Left ventricle myocardium inferior (tissue), 1 donor: ENCODE results near the gene CALR3. TPM values are rescaled to one million over a fixed set of nuclear protein-coding genes. Genes with fewer than 3 reads are reported as not detected.
A peak's percentile ranks its signal among the peaks of the same experiment; 100 is the strongest.

Source experiments
- DNase-seq: peaks from one replicate; pipeline ENCODE4 v3.0.0-alpha.2; 2020
- H3K27ac ChIP-seq: fragments of 200-600 bp; replicated peaks from 2 replicates; pipeline ENCODE4 v1.8.0; 2021
- H3K27me3 ChIP-seq: fragments of 200-600 bp; 2 replicates; pipeline ENCODE4 v1.8.0; 2021; ENCODE audit warnings: low read depth
- H3K36me3 ChIP-seq: fragments of 200-600 bp; 2 replicates; pipeline ENCODE4 v1.8.0; 2021
- H3K4me1 ChIP-seq: fragments of 200-600 bp; 2 replicates; pipeline ENCODE4 v1.8.0; 2021
- H3K4me3 ChIP-seq: fragments of 200-600 bp; 2 replicates; pipeline ENCODE4 v1.8.0; 2021; ENCODE audit warnings: mild to moderate bottlenecking, moderate library complexity
- H3K9me3 ChIP-seq: fragments of 200-600 bp; replicated peaks from 2 replicates; pipeline ENCODE4 v1.8.0; 2021
- intact Hi-C: fragments of 100-400 bp; cut with micrococcal nuclease; formaldehyde crosslinking; loops from one replicate; pipeline ENCODE4 v1.11.0; 2022
- total RNA-seq: library from RNA; stranded (reverse); fragmentation: NEBNext Ultra II Directional; extraction: Animal tissue kit (Norgen Biotek cat#: 25700); gene quantifications from one replicate; pipeline ENCODE4 v1.2.1, GENCODE V29; 2021
- TF ChIP-seq, protein P1 (sequence below): fragments of 200-600 bp; IDR thresholded peaks from 2 replicates; pipeline ENCODE4 v1.8.0; 2021; ENCODE audit warnings: antibody characterized with exemption, mild to moderate bottlenecking, borderline replicate concordance
- donor health status: DM: no; HTN: yes; CAD: no; lungs with severe emphysema.

The CALR3 gene
- total RNA-seq, 1 donor from 2014 or later, result not detected

DNA sequence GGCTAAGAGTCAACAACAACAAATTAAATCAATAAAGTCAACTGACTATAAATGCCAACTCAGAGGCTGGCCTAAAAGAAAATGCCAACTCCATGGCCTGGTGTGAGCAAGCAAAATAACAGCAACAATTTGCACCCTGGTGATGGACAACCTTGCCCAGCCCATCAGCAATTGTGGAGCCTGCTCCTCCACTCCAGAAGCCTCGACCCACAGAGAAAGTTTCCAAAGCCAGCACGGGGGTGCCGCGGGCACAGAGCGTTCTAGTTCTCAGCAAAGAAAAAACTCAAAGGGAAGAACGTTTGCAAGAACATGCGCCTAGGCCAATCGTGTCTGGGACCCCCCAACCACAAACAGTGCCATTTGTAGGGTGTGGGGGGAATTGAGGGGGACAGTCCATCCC is 35.5 kb downstream of the CALR3 start:
- Histone ChIP-seq H3K27me3 (no peaks in the 10 kb centered on the region), H3K36me3 (no peaks in the 10 kb centered on the region), H3K4me3 (no peak overlapping the region), H3K9me3 (no peaks in the 10 kb centered on the region), H3K27ac (peak overlapping the region; percentile 95), H3K4me1 (peaks cover 100% of the 10 kb centered on the region)
- intact Hi-C loops, result no loop called here
- TF ChIP-seq, protein P1, sequence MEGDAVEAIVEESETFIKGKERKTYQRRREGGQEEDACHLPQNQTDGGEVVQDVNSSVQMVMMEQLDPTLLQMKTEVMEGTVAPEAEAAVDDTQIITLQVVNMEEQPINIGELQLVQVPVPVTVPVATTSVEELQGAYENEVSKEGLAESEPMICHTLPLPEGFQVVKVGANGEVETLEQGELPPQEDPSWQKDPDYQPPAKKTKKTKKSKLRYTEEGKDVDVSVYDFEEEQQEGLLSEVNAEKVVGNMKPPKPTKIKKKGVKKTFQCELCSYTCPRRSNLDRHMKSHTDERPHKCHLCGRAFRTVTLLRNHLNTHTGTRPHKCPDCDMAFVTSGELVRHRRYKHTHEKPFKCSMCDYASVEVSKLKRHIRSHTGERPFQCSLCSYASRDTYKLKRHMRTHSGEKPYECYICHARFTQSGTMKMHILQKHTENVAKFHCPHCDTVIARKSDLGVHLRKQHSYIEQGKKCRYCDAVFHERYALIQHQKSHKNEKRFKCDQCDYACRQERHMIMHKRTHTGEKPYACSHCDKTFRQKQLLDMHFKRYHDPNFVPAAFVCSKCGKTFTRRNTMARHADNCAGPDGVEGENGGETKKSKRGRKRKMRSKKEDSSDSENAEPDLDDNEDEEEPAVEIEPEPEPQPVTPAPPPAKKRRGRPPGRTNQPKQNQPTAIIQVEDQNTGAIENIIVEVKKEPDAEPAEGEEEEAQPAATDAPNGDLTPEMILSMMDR, result no peak
- DNase-seq, result no peak

- no peak for DNase-seq
- intact Hi-C loops, result no loop called here
- TF ChIP-seq, protein P1, result no peak
- no peaks in the 10 kb centered on the region for H3K36me3 ChIP-seq
- H3K27ac ChIP-seq, result peak overlapping the region; percentile 95
- H3K4me3 ChIP-seq, result no peak overlapping the region
- peaks cover 100% of the 10 kb centered on the region for H3K4me1 ChIP-seq
- H3K9me3 ChIP-seq, result no peaks in the 10 kb centered on the region
- no peaks in the 10 kb centered on the region for H3K27me3 ChIP-seq
Observed at GRCh38 chr19:16459680-16460079, 36.3 kb downstream of the CALR3 start.

DNA sequence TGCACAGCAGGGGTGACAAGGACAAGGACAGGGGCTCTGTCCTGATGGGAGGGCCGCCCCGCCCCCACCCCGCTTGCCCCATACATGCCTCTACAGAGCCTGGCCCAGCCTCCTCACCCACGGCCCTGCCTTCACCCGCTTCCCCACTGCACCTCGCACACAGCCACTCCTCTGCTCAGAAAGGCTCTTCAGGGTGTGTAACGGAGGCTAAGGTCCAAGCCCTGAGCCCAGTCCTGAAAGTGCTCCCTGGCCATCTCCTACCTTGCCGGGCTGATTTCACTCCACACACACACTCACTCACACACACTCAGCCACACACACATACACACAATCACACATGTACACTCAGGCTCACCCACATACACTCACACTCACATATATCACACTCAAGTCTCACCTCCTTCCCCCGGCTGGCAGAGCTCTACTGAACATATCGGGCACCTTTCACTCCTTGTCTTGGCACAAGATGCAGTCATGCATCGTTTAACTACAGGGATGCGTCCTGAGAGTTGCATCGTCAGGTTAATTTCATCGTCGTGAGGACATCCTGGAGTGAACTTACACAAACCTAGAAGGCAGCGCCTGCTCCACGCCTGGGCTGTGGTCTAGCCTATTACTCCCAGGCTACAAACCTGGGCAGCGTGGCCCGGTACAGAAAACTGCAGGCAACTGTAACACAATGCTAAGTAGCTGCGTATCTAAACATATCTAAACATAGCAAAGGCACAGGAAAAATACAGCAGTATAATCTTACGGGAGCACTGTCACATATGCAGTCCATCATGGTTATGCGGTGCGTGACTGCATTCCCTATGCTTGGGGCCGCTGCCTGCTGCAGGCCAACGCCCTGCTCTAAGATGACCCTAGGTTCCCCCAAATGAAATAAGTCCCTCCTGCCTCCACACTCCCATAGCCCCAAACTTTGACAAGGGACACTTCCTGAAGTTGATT is 37.3 kb downstream of the CALR3 start:
- Histone ChIP-seq H3K27me3 (no peaks in the 10 kb centered on the region), H3K9me3 (no peaks in the 10 kb centered on the region), H3K4me1 (peaks cover 100% of the 10 kb centered on the region), H3K27ac (peak overlapping the region; percentile 95), H3K4me3 (peak overlapping the region; percentile 43), H3K36me3 (no peaks in the 10 kb centered on the region)
- TF ChIP-seq, protein P1, result no peak
- intact Hi-C loops, result no loop called here
- no peak for DNase-seq

DNA sequence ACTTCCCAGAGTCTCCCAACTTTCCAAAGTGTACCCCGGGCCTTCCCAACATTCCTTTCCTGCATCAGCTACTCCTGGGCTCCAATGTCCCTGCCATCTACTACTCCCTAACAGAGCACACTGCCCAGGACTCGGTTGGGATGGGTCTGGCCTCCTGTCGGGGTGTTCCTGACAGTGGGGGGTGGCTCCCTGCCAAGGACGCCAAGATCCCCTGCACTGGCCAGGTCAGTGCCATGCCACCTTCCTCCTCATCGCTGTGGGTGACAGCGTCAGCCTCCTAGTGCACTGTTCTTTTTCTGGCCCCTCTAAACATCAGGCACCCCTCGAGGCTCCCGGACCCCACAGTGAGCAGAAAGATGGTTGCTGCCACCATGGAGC is 38.0 kb downstream of the CALR3 start:
- Histone ChIP-seq H3K27me3 (no peaks in the 10 kb centered on the region), H3K9me3 (no peaks in the 10 kb centered on the region), H3K4me1 (peaks cover 100% of the 10 kb centered on the region), H3K4me3 (peak overlapping the region; percentile 43), H3K36me3 (no peaks in the 10 kb centered on the region), H3K27ac (peak overlapping the region; percentile 95)
- intact Hi-C loops, result no loop called here
- TF ChIP-seq, protein P1, result no peak
- DNase-seq, result peak; percentile 60

GRCh38 chr19:16457195-16457953 is 38.6 kb downstream of the CALR3 start:
- Histone ChIP-seq H3K4me1 (peaks cover 100% of the 10 kb centered on the region), H3K27ac (peak overlapping the region; percentile 95), H3K36me3 (no peaks in the 10 kb centered on the region), H3K9me3 (no peaks in the 10 kb centered on the region), H3K4me3 (peak overlapping the region; percentile 43), H3K27me3 (no peaks in the 10 kb centered on the region)
- intact Hi-C loops, result no loop called here
- peak; percentile 55 for DNase-seq
- TF ChIP-seq, protein P1, result no peak
